Fibroblast of lung (primary cell): Measurements from ENCODE around the gene OPTN. TPM values are rescaled to one million over a fixed set of nuclear protein-coding genes. Genes with fewer than 3 reads are reported as not detected.
"Not testable (repeated sequence)": the region's sequence is repeated elsewhere in the genome, so short reads cannot be mapped to it uniquely, and the experiment has no call there.

ENCODE experiments used
- DNase-seq, 2 donors: peaks; one replicate each; pipeline versions ENCODE4 v3.0.0 to v3.0.0-alpha.2; 2010; ENCODE audit warnings: low read depth in 2 of 2
- H2AFZ ChIP-seq: 2 replicates; pipeline ENCODE4 v1.5.1; 2012; ENCODE audit warnings: low read length, control low read depth, inconsistent platforms
- H3K27ac ChIP-seq: 2 replicates; pipeline ENCODE4 v1.5.1; 2011; ENCODE audit warnings: low read length, control low read depth; ENCODE audit not compliant: insufficient read depth
- H3K27me3 ChIP-seq: 2 replicates; pipeline ENCODE4 v1.5.1; 2011; ENCODE audit warnings: mild to moderate bottlenecking, low read length; ENCODE audit not compliant: control insufficient read depth, insufficient read depth
- H3K36me3 ChIP-seq: 2 replicates; pipeline ENCODE4 v1.5.1; 2011; ENCODE audit warnings: low read length; ENCODE audit not compliant: control insufficient read depth, insufficient read depth
- H3K4me1 ChIP-seq: 2 replicates; pipeline ENCODE4 v1.5.1; 2011; ENCODE audit warnings: low read length; ENCODE audit not compliant: control insufficient read depth, insufficient read depth; ENCODE audit errors: extremely low read depth
- H3K4me2 ChIP-seq: 2 replicates; pipeline ENCODE4 v1.5.1; 2011; ENCODE audit warnings: low read length, control low read depth; ENCODE audit not compliant: insufficient read depth; ENCODE audit errors: extremely low read depth
- H3K4me3 ChIP-seq, 4 experiments: fragments of 200-600 bp in 1 of 4; sonication (generic) in 1 of 4; replicated peaks in 1 of 4; 2 replicates each; pipeline ENCODE4 v1.5.1; 2011 to 2016; ENCODE audit warnings: low read length in 4 of 4, low read depth in 3 of 4, mild to moderate bottlenecking in 3 of 4, control low read depth in 2 of 4, inconsistent platforms in 1 of 4, mixed read lengths in 1 of 4; ENCODE audit not compliant: insufficient read depth in 1 of 4; ENCODE audit errors: control extremely low read depth in 1 of 4
- H3K79me2 ChIP-seq: 2 replicates; pipeline ENCODE4 v1.5.1; 2012; ENCODE audit warnings: mild to moderate bottlenecking, low read length, inconsistent platforms; ENCODE audit not compliant: control insufficient read depth, insufficient read depth
- H3K9ac ChIP-seq: 2 replicates; pipeline ENCODE4 v1.5.1; 2011; ENCODE audit warnings: mild to moderate bottlenecking, low read length, control low read depth; ENCODE audit not compliant: insufficient read depth
- H3K9me3 ChIP-seq: 2 replicates; pipeline ENCODE4 v1.5.1; 2012; ENCODE audit warnings: low read depth, low read length; ENCODE audit not compliant: control insufficient read depth, insufficient read depth
- H4K20me1 ChIP-seq: 2 replicates; pipeline ENCODE4 v1.5.1; 2011; ENCODE audit warnings: low read length; ENCODE audit not compliant: control insufficient read depth, insufficient read depth; ENCODE audit errors: extremely low read depth
- EZH2 ChIP-seq: IDR thresholded peaks from 2 replicates; pipeline ENCODE4 v1.5.1; 2012; ENCODE audit warnings: low read length, control low read depth, mild to moderate bottlenecking; ENCODE audit errors: missing control alignments
- polyA plus RNA-seq, 2 donors: library from polyadenylated mRNA; depleted of rRNA in 1 of 2; stranded (reverse) in 1 of 2; unstranded in 1 of 2; fragments of >200 nt; gene quantifications; 2 replicates each; pipeline ENCODE4 v1.2.1, GENCODE V29; 2011 to 2012; ENCODE audit warnings: missing spikeins in 1 of 2
- total RNA-seq: library from RNA; depleted of rRNA; stranded (reverse); fragments of >200 nt; gene quantifications from 2 replicates; pipeline ENCODE4 v1.2.1, GENCODE V29; 2014
- TF ChIP-seq, protein P1 (sequence below), 2 donors: IDR thresholded peaks in 1 of 2; conservative IDR thresholded peaks in 1 of 2; 1 replicate in 1 of 2; 2 replicates in 1 of 2; pipeline ENCODE4 v1.5.1; 2011 to 2012; ENCODE audit warnings: low read length in 2 of 2, control low read depth in 1 of 2, inconsistent platforms in 1 of 2, low read depth in 1 of 2, mild to moderate bottlenecking in 1 of 2

The OPTN gene
- total and polyA plus RNA-seq, 2 donors (not counting 1 experiment from before 2014, with no cell fraction given) = 139 to 156 TPM

GRCh38 chr10:13090289-13090688 lies 9.7 kb upstream of the OPTN start:
- Histone ChIP-seq H3K4me1 (peaks cover 6% of the 10 kb centered on the region), H3K4me2 (no peak overlapping the region), H3K27ac (no peak overlapping the region), H3K4me3 (no peak overlapping the region), H3K27me3 (no peaks in the 10 kb centered on the region), H4K20me1 (no peaks in the 10 kb centered on the region), H3K79me2 (no peaks in the 10 kb centered on the region), H3K9me3 (no peaks in the 10 kb centered on the region), H3K9ac (no peak overlapping the region), H2AFZ (no peak overlapping the region), H3K36me3 (no peaks in the 10 kb centered on the region)
- no peak for TF ChIP-seq EZH2
- TF ChIP-seq, protein P1, sequence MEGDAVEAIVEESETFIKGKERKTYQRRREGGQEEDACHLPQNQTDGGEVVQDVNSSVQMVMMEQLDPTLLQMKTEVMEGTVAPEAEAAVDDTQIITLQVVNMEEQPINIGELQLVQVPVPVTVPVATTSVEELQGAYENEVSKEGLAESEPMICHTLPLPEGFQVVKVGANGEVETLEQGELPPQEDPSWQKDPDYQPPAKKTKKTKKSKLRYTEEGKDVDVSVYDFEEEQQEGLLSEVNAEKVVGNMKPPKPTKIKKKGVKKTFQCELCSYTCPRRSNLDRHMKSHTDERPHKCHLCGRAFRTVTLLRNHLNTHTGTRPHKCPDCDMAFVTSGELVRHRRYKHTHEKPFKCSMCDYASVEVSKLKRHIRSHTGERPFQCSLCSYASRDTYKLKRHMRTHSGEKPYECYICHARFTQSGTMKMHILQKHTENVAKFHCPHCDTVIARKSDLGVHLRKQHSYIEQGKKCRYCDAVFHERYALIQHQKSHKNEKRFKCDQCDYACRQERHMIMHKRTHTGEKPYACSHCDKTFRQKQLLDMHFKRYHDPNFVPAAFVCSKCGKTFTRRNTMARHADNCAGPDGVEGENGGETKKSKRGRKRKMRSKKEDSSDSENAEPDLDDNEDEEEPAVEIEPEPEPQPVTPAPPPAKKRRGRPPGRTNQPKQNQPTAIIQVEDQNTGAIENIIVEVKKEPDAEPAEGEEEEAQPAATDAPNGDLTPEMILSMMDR (conservative IDR thresholded peaks at IDR 0.05 in 1 of 2, IDR thresholded peaks at IDR 0.05 in 1 of 2; ENCODE audit: low read depth in 1 of 2, low read length in 2 of 2) = no peak
- DNase-seq = no peak

DNA sequence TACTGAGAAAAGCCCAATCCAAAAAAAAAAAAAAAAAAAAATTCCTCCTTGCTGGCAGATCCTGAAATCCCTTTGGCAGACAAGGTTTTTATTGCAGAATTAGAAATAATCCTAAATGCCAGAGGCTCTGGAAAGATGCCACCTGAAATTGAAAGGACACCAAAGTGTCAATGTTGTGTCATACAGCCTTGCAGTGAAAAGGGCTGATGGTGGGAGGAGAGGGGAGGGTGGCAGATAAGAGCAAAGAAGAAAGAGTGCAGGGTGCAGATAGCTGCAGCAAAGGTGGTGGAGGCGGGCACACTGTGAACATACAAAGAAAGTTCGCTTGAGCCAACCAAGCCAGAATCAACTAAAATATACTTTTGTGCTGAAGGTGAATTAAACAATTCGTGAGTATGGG lies 8.2 kb upstream of the OPTN start:
- H3K9ac ChIP-seq = no peak overlapping the region
- H3K4me3 ChIP-seq = no peak overlapping the region
- H4K20me1 ChIP-seq = no peaks in the 10 kb centered on the region
- no peak overlapping the region for H3K27ac ChIP-seq
- H2AFZ ChIP-seq = no peak overlapping the region
- no peaks in the 10 kb centered on the region for H3K9me3 ChIP-seq
- DNase-seq = no peak
- no peaks in the 10 kb centered on the region for H3K36me3 ChIP-seq
- H3K4me2 ChIP-seq = no peak overlapping the region
- H3K79me2 ChIP-seq = no peaks in the 10 kb centered on the region
- H3K27me3 ChIP-seq = no peaks in the 10 kb centered on the region
- H3K4me1 ChIP-seq = peaks cover 6% of the 10 kb centered on the region
- TF ChIP-seq, protein P1 (conservative IDR thresholded peaks at IDR 0.05 in 1 of 2, IDR thresholded peaks at IDR 0.05 in 1 of 2; ENCODE audit: low read depth in 1 of 2, low read length in 2 of 2) = no peak
- TF ChIP-seq EZH2 = no peak

DNA sequence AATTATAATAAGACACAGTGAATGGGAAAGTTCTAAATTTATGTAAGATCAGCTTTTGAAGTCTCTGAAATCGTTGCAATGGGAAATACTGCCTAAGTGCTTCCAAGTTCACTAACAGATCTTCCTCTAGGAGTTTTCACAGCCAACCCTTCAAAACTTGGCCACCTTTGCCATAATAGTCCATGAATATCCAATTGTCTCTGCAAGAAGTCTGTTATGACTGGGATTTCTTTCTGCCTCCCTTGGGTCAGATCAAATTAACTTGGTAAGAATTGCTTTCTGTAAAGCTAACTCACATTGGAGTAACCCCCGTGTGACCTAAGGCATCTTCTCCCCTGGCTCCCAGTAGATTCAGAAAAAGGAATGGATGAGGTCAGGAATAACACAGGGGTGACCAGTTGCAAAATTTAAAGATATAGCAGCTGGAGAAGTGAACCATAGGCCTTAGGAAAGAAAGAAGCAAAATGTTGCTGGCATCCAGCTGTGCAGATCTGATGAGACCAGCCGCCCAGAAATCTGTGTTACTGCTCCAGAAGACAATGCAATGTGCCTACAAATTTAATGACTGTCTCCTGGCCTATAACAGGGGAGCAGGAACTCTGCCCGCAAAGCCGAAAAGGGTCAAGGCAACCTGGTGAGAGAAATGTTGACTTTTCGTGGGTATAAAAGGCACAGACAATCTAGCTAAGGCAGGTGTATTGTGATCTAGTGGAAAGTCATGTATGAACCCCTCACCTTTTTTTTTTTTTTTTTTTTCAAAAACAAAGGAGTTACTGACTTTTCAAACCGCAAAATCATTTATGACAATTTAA lies 7.5 kb upstream of the OPTN start:
- H3K4me1 ChIP-seq = peaks cover 3% of the 10 kb centered on the region
- H3K27me3 ChIP-seq = no peaks in the 10 kb centered on the region
- no peak overlapping the region for H3K27ac ChIP-seq
- H3K36me3 ChIP-seq = no peaks in the 10 kb centered on the region
- no peak overlapping the region for H2AFZ ChIP-seq
- H4K20me1 ChIP-seq = no peaks in the 10 kb centered on the region
- H3K4me3 ChIP-seq = no peak overlapping the region
- no peak overlapping the region for H3K9ac ChIP-seq
- no peak overlapping the region for H3K4me2 ChIP-seq
- TF ChIP-seq, protein P1 (conservative IDR thresholded peaks at IDR 0.05 in 1 of 2, IDR thresholded peaks at IDR 0.05 in 1 of 2; ENCODE audit: low read depth in 1 of 2, low read length in 2 of 2) = no peak
- TF ChIP-seq EZH2 = no peak
- no peaks in the 10 kb centered on the region for H3K9me3 ChIP-seq
- no peaks in the 10 kb centered on the region for H3K79me2 ChIP-seq
- DNase-seq = no peak

DNA sequence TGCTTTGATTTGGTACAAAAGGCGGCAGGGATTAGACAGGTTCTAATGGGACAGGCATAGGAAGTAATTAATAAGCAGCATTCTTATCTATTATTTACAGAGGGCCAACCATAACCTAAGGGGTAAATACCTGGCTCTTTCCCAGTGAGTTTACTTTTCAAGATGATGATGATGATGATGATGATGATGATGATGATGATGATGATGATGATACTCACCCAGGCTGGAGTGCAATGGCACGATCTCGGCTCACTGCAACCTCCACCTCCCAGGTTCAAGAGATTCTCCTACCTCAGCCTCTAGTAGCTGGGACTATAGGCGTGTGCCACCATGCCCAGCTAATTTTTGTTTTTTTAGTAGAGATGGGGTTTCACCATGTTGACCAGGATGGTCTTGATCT lies 5.9 kb upstream of the OPTN start:
- DNase-seq, H3K9ac ChIP-seq, H3K27me3 ChIP-seq, H3K4me1 ChIP-seq, H3K9me3 ChIP-seq, H3K36me3 ChIP-seq, H3K4me3 ChIP-seq, H3K4me2 ChIP-seq, H2AFZ ChIP-seq, H3K27ac ChIP-seq, H3K79me2 ChIP-seq, H4K20me1 ChIP-seq: not testable (repeated sequence)
